Fibroblast of lung (primary cell): Measurements from ENCODE around the gene CTSE.

Experiments used
- EZH2 ChIP-seq: IDR thresholded peaks from 2 replicates; pipeline ENCODE4 v1.5.1; 2012; ENCODE audit warnings: low read length, control low read depth, mild to moderate bottlenecking; ENCODE audit errors: missing control alignments
- TF ChIP-seq, protein P1 (sequence below), 2 donors: IDR thresholded peaks in 1 of 2; conservative IDR thresholded peaks in 1 of 2; 1 replicate in 1 of 2; 2 replicates in 1 of 2; pipeline ENCODE4 v1.5.1; 2011 to 2012; ENCODE audit warnings: low read length in 2 of 2, control low read depth in 1 of 2, inconsistent platforms in 1 of 2, low read depth in 1 of 2, mild to moderate bottlenecking in 1 of 2

DNA sequence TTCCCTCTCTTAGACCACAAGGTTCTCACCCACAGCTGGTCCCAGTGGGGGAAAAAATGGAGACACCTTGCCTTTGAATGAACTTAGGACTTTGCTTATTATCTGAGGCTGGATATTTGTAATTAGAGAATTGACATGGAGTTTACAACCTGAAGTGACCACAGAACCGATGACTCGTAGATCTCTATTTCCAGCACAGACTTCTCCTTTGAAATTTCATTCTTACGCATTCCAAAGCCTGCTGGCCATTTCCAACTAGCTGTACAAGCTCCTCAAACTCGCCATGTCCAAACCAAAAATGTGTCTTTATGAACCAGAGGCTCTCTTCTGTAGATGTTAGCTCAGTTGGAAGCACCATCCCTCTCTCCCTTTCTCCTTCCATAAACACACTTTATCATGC is 32.5 kb downstream of the CTSE start:
- TF ChIP-seq, protein P1, sequence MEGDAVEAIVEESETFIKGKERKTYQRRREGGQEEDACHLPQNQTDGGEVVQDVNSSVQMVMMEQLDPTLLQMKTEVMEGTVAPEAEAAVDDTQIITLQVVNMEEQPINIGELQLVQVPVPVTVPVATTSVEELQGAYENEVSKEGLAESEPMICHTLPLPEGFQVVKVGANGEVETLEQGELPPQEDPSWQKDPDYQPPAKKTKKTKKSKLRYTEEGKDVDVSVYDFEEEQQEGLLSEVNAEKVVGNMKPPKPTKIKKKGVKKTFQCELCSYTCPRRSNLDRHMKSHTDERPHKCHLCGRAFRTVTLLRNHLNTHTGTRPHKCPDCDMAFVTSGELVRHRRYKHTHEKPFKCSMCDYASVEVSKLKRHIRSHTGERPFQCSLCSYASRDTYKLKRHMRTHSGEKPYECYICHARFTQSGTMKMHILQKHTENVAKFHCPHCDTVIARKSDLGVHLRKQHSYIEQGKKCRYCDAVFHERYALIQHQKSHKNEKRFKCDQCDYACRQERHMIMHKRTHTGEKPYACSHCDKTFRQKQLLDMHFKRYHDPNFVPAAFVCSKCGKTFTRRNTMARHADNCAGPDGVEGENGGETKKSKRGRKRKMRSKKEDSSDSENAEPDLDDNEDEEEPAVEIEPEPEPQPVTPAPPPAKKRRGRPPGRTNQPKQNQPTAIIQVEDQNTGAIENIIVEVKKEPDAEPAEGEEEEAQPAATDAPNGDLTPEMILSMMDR (conservative IDR thresholded peaks at IDR 0.05 in 1 of 2, IDR thresholded peaks at IDR 0.05 in 1 of 2; ENCODE audit: low read depth in 1 of 2, low read length in 2 of 2): no peak
- no peak for TF ChIP-seq EZH2
